ENCODE measurements around the gene MAL.

DNA sequence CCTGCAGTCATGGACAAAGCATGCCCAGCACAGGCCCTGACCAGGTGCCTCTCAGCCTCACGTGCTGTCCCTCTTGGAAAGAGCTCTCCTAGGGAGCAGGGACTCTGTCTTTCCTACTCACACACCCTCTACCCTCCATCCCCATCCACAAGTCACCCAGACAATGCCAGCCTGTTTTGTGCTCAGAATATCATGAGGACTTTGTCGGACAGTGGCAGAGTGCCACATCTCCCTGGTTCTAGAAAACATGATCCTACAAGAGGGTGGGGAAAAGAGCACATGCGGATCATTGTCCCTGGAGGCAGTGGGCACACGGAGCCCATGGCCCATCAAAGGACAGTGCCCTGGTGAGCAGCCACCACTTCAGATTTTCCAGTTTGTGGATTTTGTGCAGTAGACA lies 3.7 kb upstream of the MAL start:
- TF ChIP-seq SIN3A (IDR thresholded peaks at IDR 0.05; ENCODE audit: borderline replicate concordance, low read depth, low read length) (no peak), TAF1 (IDR thresholded peaks at IDR 0.05; ENCODE audit: borderline replicate concordance, low read depth, low read length) (no peak), TCF12 (IDR thresholded peaks at IDR 0.05) (no peak), MXI1 (IDR thresholded peaks at IDR 0.05; ENCODE audit: low read depth, low read length) (no peak), POLR2AphosphoS5 (IDR thresholded peaks at IDR 0.05; ENCODE audit: low read depth, low read length) (no peak)
- TF ChIP-seq, protein P1, sequence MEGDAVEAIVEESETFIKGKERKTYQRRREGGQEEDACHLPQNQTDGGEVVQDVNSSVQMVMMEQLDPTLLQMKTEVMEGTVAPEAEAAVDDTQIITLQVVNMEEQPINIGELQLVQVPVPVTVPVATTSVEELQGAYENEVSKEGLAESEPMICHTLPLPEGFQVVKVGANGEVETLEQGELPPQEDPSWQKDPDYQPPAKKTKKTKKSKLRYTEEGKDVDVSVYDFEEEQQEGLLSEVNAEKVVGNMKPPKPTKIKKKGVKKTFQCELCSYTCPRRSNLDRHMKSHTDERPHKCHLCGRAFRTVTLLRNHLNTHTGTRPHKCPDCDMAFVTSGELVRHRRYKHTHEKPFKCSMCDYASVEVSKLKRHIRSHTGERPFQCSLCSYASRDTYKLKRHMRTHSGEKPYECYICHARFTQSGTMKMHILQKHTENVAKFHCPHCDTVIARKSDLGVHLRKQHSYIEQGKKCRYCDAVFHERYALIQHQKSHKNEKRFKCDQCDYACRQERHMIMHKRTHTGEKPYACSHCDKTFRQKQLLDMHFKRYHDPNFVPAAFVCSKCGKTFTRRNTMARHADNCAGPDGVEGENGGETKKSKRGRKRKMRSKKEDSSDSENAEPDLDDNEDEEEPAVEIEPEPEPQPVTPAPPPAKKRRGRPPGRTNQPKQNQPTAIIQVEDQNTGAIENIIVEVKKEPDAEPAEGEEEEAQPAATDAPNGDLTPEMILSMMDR (IDR thresholded peaks at IDR 0.05), result no peak
- TF ChIP-seq, protein P2, sequence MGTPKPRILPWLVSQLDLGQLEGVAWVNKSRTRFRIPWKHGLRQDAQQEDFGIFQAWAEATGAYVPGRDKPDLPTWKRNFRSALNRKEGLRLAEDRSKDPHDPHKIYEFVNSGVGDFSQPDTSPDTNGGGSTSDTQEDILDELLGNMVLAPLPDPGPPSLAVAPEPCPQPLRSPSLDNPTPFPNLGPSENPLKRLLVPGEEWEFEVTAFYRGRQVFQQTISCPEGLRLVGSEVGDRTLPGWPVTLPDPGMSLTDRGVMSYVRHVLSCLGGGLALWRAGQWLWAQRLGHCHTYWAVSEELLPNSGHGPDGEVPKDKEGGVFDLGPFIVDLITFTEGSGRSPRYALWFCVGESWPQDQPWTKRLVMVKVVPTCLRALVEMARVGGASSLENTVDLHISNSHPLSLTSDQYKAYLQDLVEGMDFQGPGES (IDR thresholded peaks at IDR 0.05; ENCODE audit: low read depth, low read length), result no peak

All from SK-N-SH (cell line).